ENCODE data around the gene CACNA1I.

The CACNA1I gene

GRCh38 chr22:39546889-39547586 is 23.5 kb upstream of the CACNA1I start:
- Mint-ChIP-seq H3K4me1 (peaks cover 21% of the 10 kb centered on the region), H3K4me3 (no peak overlapping the region), H3K27ac (no peak overlapping the region), H3K36me3 (no peaks in the 10 kb centered on the region), H3K9me3 (no peaks in the 10 kb centered on the region), H3K27me3 (peaks cover 89% of the 10 kb centered on the region)
- CTCF ChIA-PET = interaction anchor here (2.4 kb wide), 1 partner anchor 477 kb away, joined by 14 read pairs; no protein-coding TSS in a partner anchor
- no peak for DNase-seq

- no peaks in the 10 kb centered on the region for H3K9me3 Mint-ChIP-seq
- no peak overlapping the region for H3K4me3 Mint-ChIP-seq
- no peaks in the 10 kb centered on the region for H3K36me3 Mint-ChIP-seq
- H3K27me3 Mint-ChIP-seq = peaks cover 93% of the 10 kb centered on the region
- H3K27ac Mint-ChIP-seq = no peak overlapping the region
- no peak for DNase-seq
- peaks cover 21% of the 10 kb centered on the region for H3K4me1 Mint-ChIP-seq
- CTCF ChIA-PET = interaction anchor here (2.4 kb wide), 1 partner anchor 477 kb away, joined by 14 read pairs; no protein-coding TSS in a partner anchor
Observed at GRCh38 chr22:39547587-39547947, 23.0 kb upstream of the CACNA1I start.

GRCh38 chr22:39553429-39553828 is 17.1 kb upstream of the CACNA1I start:
- Mint-ChIP-seq H3K27ac (no peak overlapping the region), H3K9me3 (no peaks in the 10 kb centered on the region), H3K4me3 (no peak overlapping the region), H3K4me1 (peaks cover 5% of the 10 kb centered on the region), H3K27me3 (peaks cover 93% of the 10 kb centered on the region), H3K36me3 (no peaks in the 10 kb centered on the region)
- DNase-seq = no peak
- CTCF ChIA-PET = interaction anchor here (0.7 to 1.4 kb wide), 2 partner anchors 471 to 472 kb away, joined by 3 to 5 read pairs; no protein-coding TSS in a partner anchor

- H3K27ac Mint-ChIP-seq = no peak overlapping the region
- H3K4me1 Mint-ChIP-seq = peaks cover 5% of the 10 kb centered on the region
- CTCF ChIA-PET = interaction anchor here (0.5 to 1.6 kb wide), 3 partner anchors 401 to 481 kb away, joined by 3 to 4 read pairs (median 3); no protein-coding TSS in a partner anchor
- H3K4me3 Mint-ChIP-seq = no peak overlapping the region
- peaks cover 94% of the 10 kb centered on the region for H3K27me3 Mint-ChIP-seq
- no peaks in the 10 kb centered on the region for H3K9me3 Mint-ChIP-seq
- H3K36me3 Mint-ChIP-seq = no peaks in the 10 kb centered on the region
- no peak for DNase-seq
Observed at GRCh38 chr22:39554151-39554550, 16.4 kb upstream of the CACNA1I start.

- H3K4me3 Mint-ChIP-seq = peak overlapping the region; percentile 35
- CTCF ChIA-PET = interaction anchor here (0.9 to 4.2 kb wide), 3 partner anchors 22 to 467 kb away, joined by 3 to 31 read pairs (median 7); no protein-coding TSS in a partner anchor
- DNase-seq = peak; percentile 66
- H3K27me3 Mint-ChIP-seq = peaks cover 93% of the 10 kb centered on the region
- peaks cover 5% of the 10 kb centered on the region for H3K4me1 Mint-ChIP-seq
- no peaks in the 10 kb centered on the region for H3K36me3 Mint-ChIP-seq
- H3K27ac Mint-ChIP-seq = no peak overlapping the region
- no peaks in the 10 kb centered on the region for H3K9me3 Mint-ChIP-seq
Observed at GRCh38 chr22:39556970-39557841, 13.3 kb upstream of the CACNA1I start.

- peaks cover 82% of the 10 kb centered on the region for H3K27me3 Mint-ChIP-seq
- no peaks in the 10 kb centered on the region for H3K36me3 Mint-ChIP-seq
- DNase-seq = no peak
- no peak overlapping the region for H3K27ac Mint-ChIP-seq
- CTCF ChIA-PET = interaction anchor here (0.6 to 4.2 kb wide), 2 partner anchors 67 to 466 kb away, joined by 3 to 31 read pairs; no protein-coding TSS in a partner anchor
- no peaks in the 10 kb centered on the region for H3K9me3 Mint-ChIP-seq
- peaks cover 5% of the 10 kb centered on the region for H3K4me1 Mint-ChIP-seq
- H3K4me3 Mint-ChIP-seq = peak overlapping the region; percentile 40
Observed at GRCh38 chr22:39558254-39558727, 12.3 kb upstream of the CACNA1I start.

GRCh38 chr22:39558950-39559349 is 11.6 kb upstream of the CACNA1I start:
- DNase-seq = no peak
- H3K4me3 Mint-ChIP-seq = no peak overlapping the region
- CTCF ChIA-PET = interaction anchor here (0.9 to 4.2 kb wide), 5 partner anchors 8 to 470 kb away, joined by 3 to 31 read pairs (median 3); no protein-coding TSS in a partner anchor
- peaks cover 5% of the 10 kb centered on the region for H3K4me1 Mint-ChIP-seq
- H3K27ac Mint-ChIP-seq = no peak overlapping the region
- H3K9me3 Mint-ChIP-seq = no peaks in the 10 kb centered on the region
- peaks cover 76% of the 10 kb centered on the region for H3K27me3 Mint-ChIP-seq
- no peaks in the 10 kb centered on the region for H3K36me3 Mint-ChIP-seq

GRCh38 chr22:39559456-39560105 is 11.0 kb upstream of the CACNA1I start:
- DNase-seq = no peak
- peaks cover 5% of the 10 kb centered on the region for H3K4me1 Mint-ChIP-seq
- no peak overlapping the region for H3K4me3 Mint-ChIP-seq
- H3K27me3 Mint-ChIP-seq = peaks cover 69% of the 10 kb centered on the region
- no peak overlapping the region for H3K27ac Mint-ChIP-seq
- no peaks in the 10 kb centered on the region for H3K9me3 Mint-ChIP-seq
- CTCF ChIA-PET = interaction anchor here (0.9 to 1.8 kb wide), 4 partner anchors 8 to 469 kb away, joined by 3 to 13 read pairs (median 3); no protein-coding TSS in a partner anchor
- no peaks in the 10 kb centered on the region for H3K36me3 Mint-ChIP-seq

GRCh38 chr22:39560127-39560526 is 10.4 kb upstream of the CACNA1I start:
- CTCF ChIA-PET = interaction anchor here (1.0 to 1.8 kb wide), 3 partner anchors 9 to 465 kb away, joined by 3 to 13 read pairs (median 3); no protein-coding TSS in a partner anchor
- Mint-ChIP-seq H3K36me3 (no peaks in the 10 kb centered on the region), H3K9me3 (no peaks in the 10 kb centered on the region), H3K27ac (no peak overlapping the region), H3K4me3 (no peak overlapping the region), H3K4me1 (peaks cover 5% of the 10 kb centered on the region), H3K27me3 (peaks cover 65% of the 10 kb centered on the region)
- no peak for DNase-seq

- Mint-ChIP-seq H3K36me3 (no peaks in the 10 kb centered on the region), H3K27me3 (peaks cover 39% of the 10 kb centered on the region), H3K4me1 (peaks cover 15% of the 10 kb centered on the region), H3K9me3 (peaks cover 8% of the 10 kb centered on the region), H3K27ac (no peak overlapping the region), H3K4me3 (no peak overlapping the region)
- CTCF ChIA-PET = interaction anchor here (1.3 to 1.4 kb wide), 2 partner anchors 371 to 462 kb away, joined by 3 to 5 read pairs; no protein-coding TSS in a partner anchor
- no peak for DNase-seq
Observed at GRCh38 chr22:39562839-39563489, 7.6 kb upstream of the CACNA1I start.

GRCh38 chr22:39563571-39564428 is 6.8 kb upstream of the CACNA1I start:
- DNase-seq = no peak
- Mint-ChIP-seq H3K4me1 (peaks cover 19% of the 10 kb centered on the region), H3K27me3 (peaks cover 31% of the 10 kb centered on the region), H3K4me3 (no peak overlapping the region), H3K27ac (no peak overlapping the region), H3K9me3 (peaks cover 8% of the 10 kb centered on the region), H3K36me3 (no peaks in the 10 kb centered on the region)
- CTCF ChIA-PET = no interaction called here

- H3K4me1 Mint-ChIP-seq = peaks cover 19% of the 10 kb centered on the region
- peak overlapping the region; percentile 43 for H3K27ac Mint-ChIP-seq
- DNase-seq = no peak
- CTCF ChIA-PET = interaction anchor here (0.7 to 1.4 kb wide), 2 partner anchors 28 to 460 kb away, joined by 3 to 5 read pairs; no protein-coding TSS in a partner anchor
- no peaks in the 10 kb centered on the region for H3K36me3 Mint-ChIP-seq
- H3K27me3 Mint-ChIP-seq = peaks cover 14% of the 10 kb centered on the region
- peaks cover 8% of the 10 kb centered on the region for H3K9me3 Mint-ChIP-seq
- no peak overlapping the region for H3K4me3 Mint-ChIP-seq
Observed at GRCh38 chr22:39565414-39565944, 5.1 kb upstream of the CACNA1I start.

Measured in activated naive CD4-positive, alpha-beta T cell treated with anti-CD3 and anti-CD28 coated beads, Interleukin-2, amount 10 ng/mL, durations not matched to agents 7 days and 5 days (primary cell).